T-cell (primary cell): ENCODE data around the gene ACAP3. TPM values are rescaled to one million over a fixed set of nuclear protein-coding genes. Genes with fewer than 3 reads are reported as not detected.

Source experiments
- ATAC-seq, 4 experiments: fragments of 200-7000 bp in 3 of 4; fragments of 150-1000 bp in 1 of 4; cut with Tn5 transposase; replicated peaks in 1 of 4; 1 replicate in 3 of 4; 2 replicates in 1 of 4; pipeline ENCODE4 v1.10.0; 2021; ENCODE audit warnings: moderate library complexity in 3 of 4, mild to moderate bottlenecking in 2 of 4, moderate number of reproducible peaks in 1 of 4
- CTCF ChIA-PET, 2 donors: fragments of 300-600 bp; sonication (Branson Sonifier 250); formaldehyde crosslinking; loops; one replicate each; lab custom pipeline; 2022; ENCODE audit warnings: antibody characterized with exemption in 2 of 2; lab: Charles Lee
- POLR2A ChIA-PET, 2 donors: fragments of 300-600 bp; sonication (Branson Sonifier 250); formaldehyde crosslinking; loops; one replicate each; lab custom pipeline; 2022; ENCODE audit warnings: antibody characterized with exemption in 2 of 2; lab: Charles Lee
- DNase-seq, 35 experiments: peaks; one replicate each; pipeline versions ENCODE4 v3.0.0 to v3.0.0-alpha.2; 2013 to 2023
- H3K27ac ChIP-seq: one replicate; pipeline ENCODE4 v1.5.1; 2013; ENCODE audit warnings: low read length
- H3K27me3 ChIP-seq, 2 experiments: replicated peaks in 1 of 2; 1 replicate in 1 of 2; 2 replicates in 1 of 2; pipeline versions ENCODE4 v1.6.1 to v1.7.0; 2013; ENCODE audit warnings: low read length in 1 of 2, mixed read lengths in 1 of 2; ENCODE audit not compliant: control insufficient read depth in 2 of 2, insufficient read depth in 2 of 2; ENCODE audit errors: extremely low read depth in 1 of 2
- H3K36me3 ChIP-seq, 2 donors: 1 replicate in 1 of 2; 2 replicates in 1 of 2; pipeline versions ENCODE4 v1.6.1 to v1.7.0; 2013; ENCODE audit warnings: low read length in 1 of 2; ENCODE audit not compliant: control insufficient read depth in 2 of 2, insufficient read depth in 1 of 2; ENCODE audit errors: extremely low read depth in 1 of 2
- H3K4me1 ChIP-seq, 2 experiments: 1 replicate in 1 of 2; 2 replicates in 1 of 2; pipeline versions ENCODE4 v1.6.1 to v1.7.0; 2013; ENCODE audit warnings: low read length in 2 of 2, mixed read lengths in 1 of 2; ENCODE audit not compliant: insufficient read depth in 2 of 2, control insufficient read depth in 1 of 2; ENCODE audit errors: extremely low read depth in 1 of 2
- H3K4me3 ChIP-seq, 2 donors: 1 replicate in 1 of 2; 2 replicates in 1 of 2; pipeline versions ENCODE4 v1.5.1 to v1.7.0; 2013; ENCODE audit warnings: mild to moderate bottlenecking in 2 of 2, low read length in 1 of 2, moderate library complexity in 1 of 2; ENCODE audit not compliant: control insufficient read depth in 1 of 2; ENCODE audit errors: extremely low read depth in 1 of 2
- H3K9me3 ChIP-seq: 2 replicates; pipeline ENCODE4 v1.7.0; 2013
- H3K27ac Mint-ChIP-seq, 2 donors: one replicate each; pipeline ENCODE4 v1.8.0; 2020 to 2021; ENCODE audit warnings: mild to moderate bottlenecking in 2 of 2, mixed read lengths in 2 of 2
- H3K27me3 Mint-ChIP-seq, 2 donors: one replicate each; pipeline ENCODE4 v1.8.0; 2021 to 2022; ENCODE audit warnings: mixed read lengths in 2 of 2
- H3K36me3 Mint-ChIP-seq: one replicate; pipeline ENCODE4 v1.8.0; 2021; ENCODE audit warnings: mixed read lengths
- H3K4me1 Mint-ChIP-seq, 3 donors: one replicate each; pipeline ENCODE4 v1.8.0; 2020 to 2022; ENCODE audit warnings: mixed read lengths in 3 of 3, mild to moderate bottlenecking in 1 of 3
- H3K4me3 Mint-ChIP-seq, 3 donors: one replicate each; pipeline ENCODE4 v1.8.0; 2020 to 2022; ENCODE audit warnings: mild to moderate bottlenecking in 3 of 3, mixed read lengths in 3 of 3, moderate library complexity in 3 of 3
- H3K9me3 Mint-ChIP-seq, 3 donors: one replicate each; pipeline ENCODE4 v1.8.0; 2020 to 2022; ENCODE audit warnings: mixed read lengths in 3 of 3
- WGBS: methylation state at CpG from one replicate; pipeline ENCODE4 v1.1.5; 2013; ENCODE audit warnings: missing lambda C conversion rate; ENCODE audit not compliant: insufficient coverage; 5-methylcytosine and 5-hydroxymethylcytosine counted together
- total RNA-seq, 35 experiments: library from RNA in 6 of 35; stranded (reverse) in 6 of 35; fragments of 120-200 nt in 1 of 35; gene quantifications; one replicate each; pipeline versions ENCODE4 v1.2.1 to v1.2.4 and lab custom pipeline; 2013 to 2026

The ACAP3 gene
- total RNA-seq, 5 donors from 2014 or later (not counting 1 experiment from before 2014, with no cell fraction given), result 63.0 to 107 (median 99.8) TPM

GRCh38 chr1:1242461-1243265 is 65.1 kb downstream of the ACAP3 start:
- ChIA-PET POLR2A (no interaction called here), CTCF (interaction anchor here in 1 of 2 donors (0.6 kb wide), 1 partner anchor 14 kb away, joined by 4 read pairs; no protein-coding TSS in a partner anchor)
- Histone ChIP-seq H3K4me1 (peaks cover 0 to 16% of the 10 kb centered on the region in 2 experiments), H3K36me3 (no peaks in the 10 kb centered on the region), H3K9me3 (no peaks in the 10 kb centered on the region), H3K4me3 (no peak overlapping the region), H3K27me3 (peaks cover 0 to 83% of the 10 kb centered on the region in 2 experiments), H3K27ac (no peak overlapping the region)
- no peak for ATAC-seq
- H3K9me3 Mint-ChIP-seq, result no peaks in the 10 kb centered on the region
- H3K4me1 Mint-ChIP-seq, result no peaks in the 10 kb centered on the region
- peaks cover 0 to 2% of the 10 kb centered on the region in 2 donors for H3K27me3 Mint-ChIP-seq
- WGBS, result 88% methylated on average over 32 of the region's 41 CpGs
- H3K4me3 Mint-ChIP-seq, result no peak overlapping the region
- H3K36me3 Mint-ChIP-seq, result no peaks in the 10 kb centered on the region
- no peak for DNase-seq
- no peak overlapping the region for H3K27ac Mint-ChIP-seq

Other genes starting within 250 kb of the ACAP3 start
- gene RNF223, start 233.6 kb downstream of the ACAP3 start, total RNA-seq, result not detected
- 10 to 100 TPM; 20.4 to 37.7 (median 22.5) TPM for gene C1orf159, start 191.8 kb downstream of the ACAP3 start, total RNA-seq
- 1 to 10 TPM in 1 of 5 donors, under 1 TPM in 3, not detected in 1; 0.26 to 1.0 (median 0.47) TPM for gene TTLL10, start 134.1 kb downstream of the ACAP3 start, total RNA-seq
- 10 to 100 TPM in 4 of 5 donors, 1 to 10 TPM in 1; 6.4 to 20.5 (median 13.3) TPM for gene TNFRSF18, start 101.3 kb downstream of the ACAP3 start, total RNA-seq
- gene TNFRSF4, start 93.8 kb downstream of the ACAP3 start, total RNA-seq, result 10 to 100 TPM; 15.1 to 35.4 (median 17.8) TPM
- 100 to 1,000 TPM in 4 of 5 donors, 10 to 100 TPM in 1; 98.6 to 151 (median 141) TPM for gene SDF4, start 75.9 kb downstream of the ACAP3 start, total RNA-seq
- 10 to 100 TPM in 4 of 5 donors, 1 to 10 TPM in 1; 10.0 to 30.4 (median 25.1) TPM for gene B3GALT6, start 75.7 kb downstream of the ACAP3 start, total RNA-seq
- gene C1QTNF12, start 61.2 kb downstream of the ACAP3 start, total RNA-seq, result 1 to 10 TPM; 2.8 to 4.2 (median 4.0) TPM
- 10 to 100 TPM; 60.8 to 89.8 (median 83.6) TPM for gene UBE2J2, start 34.1 kb downstream of the ACAP3 start, total RNA-seq
- 10 to 100 TPM in 4 of 5 donors, 1 to 10 TPM in 1; 9.5 to 15.3 (median 11.1) TPM for gene SCNN1D, start 27.5 kb downstream of the ACAP3 start, total RNA-seq
- 10 to 100 TPM; 16.7 to 26.4 (median 22.6) TPM for gene PUSL1, start 667 bp upstream of the ACAP3 start, total RNA-seq
- gene INTS11, start 16.7 kb upstream of the ACAP3 start, total RNA-seq, result 100 to 1,000 TPM; 161 to 200 (median 182) TPM
- 10 to 100 TPM; 15.8 to 35.8 (median 29.9) TPM for gene CPTP, start 16.9 kb upstream of the ACAP3 start, total RNA-seq
- gene TAS1R3, start 23.4 kb upstream of the ACAP3 start, total RNA-seq, result 1 to 10 TPM; 1.6 to 2.3 (median 2.1) TPM
- 10 to 100 TPM; 43.6 to 70.4 (median 64.9) TPM for gene DVL1, start 41.5 kb upstream of the ACAP3 start, total RNA-seq
- gene MXRA8, start 50.6 kb upstream of the ACAP3 start, total RNA-seq, result 1 to 10 TPM in 4 of 5 donors, under 1 TPM in 1; 0.99 to 6.8 (median 1.9) TPM
- gene AURKAIP1, start 67.3 kb upstream of the ACAP3 start, total RNA-seq, result 10 to 100 TPM; 58.8 to 91.7 (median 86.0) TPM
- 100 to 1,000 TPM; 250 to 418 (median 376) TPM for gene CCNL2, start 91.4 kb upstream of the ACAP3 start, total RNA-seq
- 100 to 1,000 TPM; 106 to 123 (median 114) TPM for gene MRPL20, start 99.4 kb upstream of the ACAP3 start, total RNA-seq
- gene ANKRD65, start 113.3 kb upstream of the ACAP3 start, total RNA-seq, result under 1 TPM in 1 of 5 donors, not detected in 4; 0.20 TPM
- gene VWA1, start 127.8 kb upstream of the ACAP3 start, total RNA-seq, result under 1 TPM in 3 of 5 donors, not detected in 2; 0.15 to 0.54 (median 0.26) TPM
- gene ATAD3C, start 141.8 kb upstream of the ACAP3 start, total RNA-seq, result 1 to 10 TPM in 3 of 5 donors, under 1 TPM in 2; 0.59 to 3.1 (median 1.4) TPM
- 10 to 100 TPM; 52.1 to 69.3 (median 57.2) TPM for gene ATAD3B, start 163.8 kb upstream of the ACAP3 start, total RNA-seq
- 10 to 100 TPM; 24.6 to 42.5 (median 31.1) TPM for gene ATAD3A, start 204.2 kb upstream of the ACAP3 start, total RNA-seq
- 1 to 10 TPM; 1.0 to 3.1 (median 1.4) TPM for gene TMEM240, start 232.7 kb upstream of the ACAP3 start, total RNA-seq